GM18861 (cell line): ENCODE data around the gene ADAMTSL2.

Source experiments
- ATAC-seq: cut with Tn5 transposase; IDR thresholded peaks from one replicate; pipeline ENCODE4 v1.9.1; 2021; ENCODE audit not compliant: unreplicated experiment

Gene ADAMTSL2

GRCh38 chr9:133534346-133535291 lies at the start of gene ADAMTSL2:
Gene ADAMTSL2, plus strand, starts transcription at chr9:133534704. Its CDS starts 2,009 bp downstream, at chr9:133536713.
- ATAC-seq = no peak

DNA sequence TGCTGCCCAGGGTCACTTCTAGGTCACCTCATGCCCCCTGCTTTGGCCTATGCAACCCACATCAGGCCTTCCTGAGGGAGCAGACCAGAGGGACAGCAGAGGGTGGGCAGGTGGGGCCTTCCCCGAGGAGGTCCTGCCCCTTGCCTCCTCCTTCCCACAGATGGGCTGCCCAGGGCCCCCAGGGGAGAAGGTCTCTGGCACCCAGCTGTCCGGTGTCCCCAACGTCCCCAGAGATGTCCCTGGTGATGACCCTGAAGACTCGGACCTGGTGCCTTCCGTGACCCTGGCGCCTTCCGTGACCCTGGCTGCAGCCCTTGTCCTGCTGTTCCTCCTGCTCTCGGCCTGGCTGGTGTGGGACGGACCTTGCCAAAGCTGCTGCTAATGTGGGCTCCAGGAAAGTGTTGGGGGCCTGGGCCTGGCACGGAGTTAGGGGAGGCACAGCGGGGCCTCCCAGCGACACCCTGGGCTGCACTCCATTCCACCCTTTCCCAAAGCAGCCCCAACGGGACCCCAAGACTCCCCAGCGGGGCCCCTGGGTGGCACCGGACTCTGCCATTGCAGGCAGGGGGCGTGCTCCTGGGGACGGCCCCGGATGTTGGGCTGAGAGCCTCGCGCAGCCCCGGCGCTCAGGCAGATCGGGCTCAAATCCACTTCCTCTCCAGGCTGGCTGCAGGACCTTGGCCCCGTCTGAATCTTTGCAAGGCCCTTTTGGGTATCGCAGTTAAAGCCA lies 48.8 kb upstream of the ADAMTSL2 start:
- ATAC-seq = no peak

- no peak for ATAC-seq
These were observed 47.2 kb upstream of the ADAMTSL2 start for GRCh38 chr9:133487331-133487725.

DNA sequence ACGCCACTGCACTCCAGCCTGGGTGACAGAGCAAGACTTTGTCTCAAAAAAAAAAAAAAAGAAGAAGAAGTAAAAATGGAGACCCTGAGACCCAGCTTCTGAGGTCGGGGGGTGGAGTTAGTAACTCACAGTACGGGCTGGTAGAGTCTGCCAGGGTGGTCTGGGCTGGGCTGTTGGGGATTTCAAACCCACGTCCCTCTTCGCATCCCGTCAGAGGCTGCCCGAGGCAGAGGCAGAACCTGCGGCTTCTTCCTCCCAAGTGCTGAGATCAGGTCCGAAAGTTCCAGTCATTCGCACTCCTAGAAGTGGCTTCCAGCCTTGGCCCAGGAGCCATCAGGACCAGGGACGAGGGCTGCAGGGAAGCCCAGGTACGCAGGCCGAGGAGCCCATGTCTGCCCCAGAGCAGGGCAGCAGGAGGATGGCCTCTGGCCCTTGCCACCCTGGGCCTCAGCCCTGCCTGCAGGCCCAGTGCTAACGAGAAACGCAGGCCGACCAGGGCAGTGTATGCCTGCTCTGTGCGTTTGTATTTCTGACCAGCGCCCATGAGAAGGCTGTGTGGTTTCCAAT lies 45.7 kb upstream of the ADAMTSL2 start:
- no peak for ATAC-seq

DNA sequence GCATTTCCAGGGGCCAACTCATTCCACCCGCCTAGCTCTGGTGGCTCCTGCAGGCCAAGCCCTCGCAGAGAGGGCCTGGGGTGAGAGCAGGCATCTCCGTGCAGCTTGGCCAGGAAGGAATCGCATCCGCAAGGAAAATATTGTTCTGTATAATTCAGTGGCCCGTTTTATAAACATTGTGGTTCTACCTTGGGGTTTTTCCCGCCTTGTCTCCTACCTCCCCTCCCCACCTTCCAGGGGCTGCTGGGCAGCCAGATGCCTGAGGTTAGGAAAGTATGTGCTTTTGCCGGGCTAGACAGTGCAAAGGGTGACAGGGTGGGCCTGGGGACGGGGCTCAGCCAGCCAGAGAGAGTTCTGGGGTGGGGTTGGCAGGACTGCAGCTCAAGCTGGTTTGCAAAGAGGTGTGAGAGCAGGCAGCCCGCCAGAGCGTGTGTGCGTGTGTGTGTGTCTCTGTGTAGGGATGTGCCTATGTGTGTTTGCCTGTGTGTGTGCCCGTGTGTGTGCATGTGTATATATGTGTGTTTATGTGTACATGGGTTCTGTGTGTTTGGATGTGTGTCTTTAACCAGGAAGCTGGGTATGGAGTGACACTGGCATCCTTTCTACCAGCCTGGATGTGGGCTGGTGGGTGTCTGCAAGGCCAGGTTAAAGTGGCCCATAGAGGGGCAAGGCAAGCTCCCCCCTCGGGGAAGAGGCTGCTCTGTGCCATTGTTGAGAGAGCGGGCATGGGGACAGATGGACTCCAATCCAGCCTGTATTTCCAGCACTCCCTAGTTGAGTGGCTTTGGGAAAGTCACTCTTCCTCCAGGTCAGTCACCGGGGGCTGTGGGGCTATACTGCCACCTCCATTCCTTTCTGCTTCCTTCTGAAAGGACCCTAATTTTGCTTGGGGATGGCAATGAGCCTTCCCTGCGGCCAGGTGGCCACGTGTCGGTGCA lies 45.0 kb upstream of the ADAMTSL2 start:
- ATAC-seq = no peak

DNA sequence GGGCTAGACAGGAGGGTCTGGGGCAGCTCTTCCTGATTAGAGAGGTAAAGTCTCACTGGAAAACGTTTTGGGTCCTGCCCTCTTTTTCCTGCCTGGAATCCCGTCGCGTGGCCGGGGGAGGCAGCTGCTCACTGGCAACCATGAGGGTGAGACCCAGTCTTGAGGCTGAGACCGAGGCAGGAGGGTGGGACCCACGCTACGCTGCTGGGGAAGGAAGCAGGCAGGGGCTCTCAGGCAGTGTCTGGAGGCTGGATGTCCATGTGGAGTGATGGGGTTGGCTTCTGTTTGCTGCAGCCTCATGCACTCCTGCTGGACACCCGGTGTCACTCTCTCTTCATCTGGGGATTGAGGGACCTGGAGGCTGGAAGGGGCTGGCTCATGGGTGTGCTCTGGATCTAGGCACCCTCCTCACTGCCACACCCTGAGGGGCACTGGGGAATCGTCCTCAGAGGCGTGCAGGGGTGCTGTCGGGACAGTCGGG lies 44.3 kb upstream of the ADAMTSL2 start:
- ATAC-seq = no peak

- ATAC-seq = no peak
These were observed 43.4 kb upstream of the ADAMTSL2 start for GRCh38 chr9:133490865-133491655.

DNA sequence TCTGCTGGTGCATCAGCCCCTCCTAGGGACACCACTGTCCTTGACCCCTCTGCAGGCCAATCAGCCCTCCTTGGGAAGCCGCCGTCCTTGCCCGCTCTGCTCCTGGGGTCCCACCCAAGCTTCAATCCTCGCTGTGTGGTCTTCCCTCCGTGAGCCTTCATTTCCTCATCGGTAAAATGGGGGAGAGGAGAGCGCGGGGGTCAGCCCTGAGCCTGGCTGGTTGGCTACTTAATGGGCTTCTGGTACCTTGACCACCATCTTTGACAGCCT lies 42.9 kb upstream of the ADAMTSL2 start:
- ATAC-seq = no peak

GRCh38 chr9:133492061-133493021 lies 42.2 kb upstream of the ADAMTSL2 start:
- ATAC-seq = no peak

DNA sequence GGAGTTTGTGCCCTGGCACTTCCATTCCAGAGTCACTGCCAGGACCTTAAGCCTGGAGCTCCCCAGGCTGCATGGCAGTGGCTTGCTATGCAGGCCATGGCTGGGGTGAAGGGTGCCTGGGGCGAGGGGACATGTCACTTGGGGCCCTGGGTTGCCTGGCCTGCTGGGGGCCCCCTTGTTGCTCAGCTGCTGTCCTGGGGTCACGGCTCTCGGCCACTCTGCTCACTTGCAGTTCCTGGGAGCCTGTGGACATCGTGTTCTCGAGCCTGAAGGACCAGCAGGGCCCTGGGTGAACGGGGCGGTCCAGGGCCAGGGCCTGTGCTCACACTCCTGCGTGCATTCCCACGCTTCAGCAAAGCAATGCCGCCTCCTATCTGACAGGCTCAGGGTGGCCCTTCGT lies 41.1 kb upstream of the ADAMTSL2 start:
- no peak for ATAC-seq

- ATAC-seq = no peak
These were observed 40.5 kb upstream of the ADAMTSL2 start for GRCh38 chr9:133493845-133494540.

- no peak for ATAC-seq
These were observed 39.7 kb upstream of the ADAMTSL2 start for GRCh38 chr9:133494636-133495326.

- ATAC-seq = no peak
These were observed 38.9 kb upstream of the ADAMTSL2 start for GRCh38 chr9:133495327-133496293.

GRCh38 chr9:133496861-133497842 lies 37.4 kb upstream of the ADAMTSL2 start:
- ATAC-seq = no peak
